ENCODE results near the gene CNNM1.

CNNM1 gene

GRCh38 chr10:99325281-99325680 lies 3.9 kb upstream of the CNNM1 start:
- DNase-seq: no peak
- TF ChIP-seq GATA1 (IDR thresholded peaks at IDR 0.05; ENCODE audit: low read depth, low read length): no peak
- TF ChIP-seq POLR2A (IDR thresholded peaks at IDR 0.05; ENCODE audit: low read length): no peak

DNA sequence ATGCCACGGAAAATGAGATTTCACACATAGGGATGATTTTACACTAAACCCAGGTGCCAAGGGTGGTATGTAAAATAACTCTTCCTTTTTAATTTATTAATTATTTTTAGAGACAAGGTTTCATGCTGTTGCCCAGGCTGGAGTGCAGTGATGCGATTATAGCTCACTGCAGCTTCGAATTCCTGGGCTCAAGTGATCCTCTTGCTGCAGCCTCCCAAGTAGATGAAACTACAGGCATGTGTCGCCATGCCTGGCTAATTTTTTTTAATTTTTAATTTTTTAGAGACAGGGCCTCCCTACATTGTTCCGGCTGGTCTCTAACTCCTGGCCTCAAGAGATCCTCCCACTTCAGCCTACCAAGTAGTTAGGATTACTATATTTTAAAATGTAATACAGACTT lies 2.3 kb upstream of the CNNM1 start:
- no peak for DNase-seq
- no peak for TF ChIP-seq POLR2A (IDR thresholded peaks at IDR 0.05; ENCODE audit: low read length)
- TF ChIP-seq GATA1 (IDR thresholded peaks at IDR 0.05; ENCODE audit: low read depth, low read length): no peak

DNA sequence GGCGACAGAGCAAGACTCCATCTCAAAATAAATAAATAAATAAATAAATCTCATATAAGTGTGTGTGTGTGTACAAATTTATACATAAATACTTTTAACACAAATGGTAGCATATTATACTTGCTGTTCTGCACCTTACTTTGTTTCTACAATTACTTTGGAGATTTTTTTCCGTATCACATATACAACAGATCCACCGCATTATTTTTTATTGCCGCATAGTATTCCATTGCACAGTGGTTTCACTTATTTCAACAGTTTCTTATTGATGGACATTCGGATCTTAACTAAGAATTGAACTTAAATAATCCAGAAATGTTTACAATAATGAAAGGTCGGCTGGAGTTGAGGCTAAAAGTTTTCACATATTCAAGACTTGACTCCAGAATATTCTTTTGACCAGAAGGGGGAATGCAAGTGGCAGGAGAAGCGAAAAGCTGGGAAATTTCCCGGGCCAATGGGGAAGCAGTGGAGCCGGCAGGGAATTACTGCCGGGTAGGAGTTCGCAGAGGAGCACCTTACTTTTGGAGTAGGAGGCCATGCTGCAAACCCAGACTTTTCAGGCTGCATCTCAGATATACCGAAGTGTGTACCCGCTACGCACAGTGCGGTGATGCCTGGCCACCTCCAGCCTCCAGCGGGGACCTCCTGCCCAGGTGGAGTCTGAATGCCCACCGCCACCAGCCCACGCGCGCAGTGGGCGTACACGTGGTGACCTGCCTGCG lies 415 bp upstream of the CNNM1 start:
- no peak for TF ChIP-seq GATA1 (IDR thresholded peaks at IDR 0.05; ENCODE audit: low read depth, low read length)
- TF ChIP-seq POLR2A (IDR thresholded peaks at IDR 0.05; ENCODE audit: low read length): no peak
- DNase-seq: peak in 1 of 2 experiments; percentile 3

DNA sequence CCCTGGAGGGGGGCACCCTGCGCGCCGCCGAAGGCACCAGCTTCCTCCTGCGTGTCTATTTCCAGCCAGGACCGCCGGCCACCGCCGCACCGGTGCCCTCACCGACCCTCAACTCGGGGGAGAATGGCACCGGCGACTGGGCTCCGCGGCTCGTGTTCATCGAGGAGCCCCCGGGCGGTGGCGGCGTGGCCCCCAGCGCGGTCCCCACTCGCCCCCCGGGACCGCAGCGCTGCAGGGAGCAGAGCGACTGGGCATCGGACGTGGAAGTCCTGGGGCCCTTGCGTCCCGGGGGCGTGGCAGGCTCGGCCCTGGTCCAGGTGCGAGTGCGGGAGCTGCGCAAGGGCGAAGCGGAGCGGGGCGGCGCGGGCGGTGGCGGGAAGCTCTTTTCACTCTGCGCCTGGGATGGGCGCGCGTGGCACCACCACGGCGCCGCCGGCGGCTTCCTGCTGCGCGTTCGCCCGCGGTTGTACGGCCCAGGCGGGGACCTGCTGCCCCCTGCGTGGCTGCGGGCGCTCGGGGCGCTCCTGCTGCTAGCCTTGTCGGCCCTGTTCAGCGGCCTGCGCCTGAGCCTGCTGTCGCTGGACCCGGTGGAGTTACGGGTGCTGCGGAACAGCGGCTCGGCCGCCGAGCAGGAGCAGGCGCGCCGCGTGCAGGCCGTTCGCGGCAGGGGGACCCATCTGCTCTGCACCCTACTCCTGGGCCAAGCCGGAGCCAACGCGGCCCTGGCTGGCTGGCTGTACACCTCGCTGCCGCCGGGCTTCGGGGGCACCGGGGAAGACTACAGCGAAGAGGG lies 594 bp downstream of the CNNM1 start:
- no peak for DNase-seq

GRCh38 chr10:99330347-99330924 lies 1.3 kb downstream of the CNNM1 start:
- peak; percentile 47 to 57 for DNase-seq
- no peak for TF ChIP-seq POLR2A (IDR thresholded peaks at IDR 0.05; ENCODE audit: low read length)
- TF ChIP-seq GATA1 (IDR thresholded peaks at IDR 0.05; ENCODE audit: low read depth, low read length): no peak

More for the DNA sequence above, 594 bp downstream of the CNNM1 start:
- no peak for TF ChIP-seq POLR2A (IDR thresholded peaks at IDR 0.05; ENCODE audit: low read length)
- TF ChIP-seq GATA1 (IDR thresholded peaks at IDR 0.05; ENCODE audit: low read depth, low read length): no peak

DNA sequence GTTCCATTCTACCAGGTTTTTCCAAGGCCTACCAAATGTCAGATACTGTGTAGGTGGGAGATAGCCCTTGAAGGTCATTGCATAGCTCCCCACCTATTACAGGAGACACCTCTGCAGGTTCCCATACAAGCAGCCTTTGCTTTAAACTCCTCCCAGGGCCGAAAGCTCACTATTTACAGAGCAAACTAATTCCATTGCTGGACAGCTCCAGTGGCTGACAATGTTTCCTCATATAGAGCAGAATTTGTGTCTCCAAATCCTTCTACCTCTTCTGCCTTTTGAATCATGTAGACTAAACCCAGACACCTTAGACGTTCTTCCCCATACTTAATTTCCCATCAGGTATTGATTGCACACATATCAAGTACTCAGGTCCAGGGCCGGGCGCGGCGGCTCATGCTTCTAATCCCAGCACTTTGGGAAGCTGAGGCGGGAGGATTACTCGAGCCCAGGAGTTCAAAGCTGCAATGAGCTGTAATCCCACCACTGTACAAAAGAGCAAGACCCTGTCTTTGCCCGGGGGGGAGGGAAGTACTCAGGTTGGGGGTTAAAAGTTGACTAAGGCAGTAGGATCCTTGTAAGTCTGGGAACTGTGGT lies 2.1 kb downstream of the CNNM1 start:
- DNase-seq: no peak
- TF ChIP-seq GATA1 (IDR thresholded peaks at IDR 0.05; ENCODE audit: low read depth, low read length): no peak
- TF ChIP-seq POLR2A (IDR thresholded peaks at IDR 0.05; ENCODE audit: low read length): no peak

- TF ChIP-seq GATA1 (IDR thresholded peaks at IDR 0.05; ENCODE audit: low read depth, low read length) (no peak), POLR2A (IDR thresholded peaks at IDR 0.05; ENCODE audit: low read length) (no peak)
- no peak for DNase-seq
Observed at GRCh38 chr10:99337311-99337811, 8.2 kb downstream of the CNNM1 start.

GRCh38 chr10:99337901-99338300 lies 8.7 kb downstream of the CNNM1 start:
- DNase-seq: no peak
- TF ChIP-seq POLR2A (IDR thresholded peaks at IDR 0.05; ENCODE audit: low read length) (no peak), GATA1 (IDR thresholded peaks at IDR 0.05; ENCODE audit: low read depth, low read length) (no peak)

GRCh38 chr10:99339077-99339476 lies 9.9 kb downstream of the CNNM1 start:
- DNase-seq: no peak
- TF ChIP-seq POLR2A (IDR thresholded peaks at IDR 0.05; ENCODE audit: low read length) (no peak), GATA1 (IDR thresholded peaks at IDR 0.05; ENCODE audit: low read depth, low read length) (no peak)

GRCh38 chr10:99339563-99340047 lies 10.4 kb downstream of the CNNM1 start:
- no peak for TF ChIP-seq POLR2A (IDR thresholded peaks at IDR 0.05; ENCODE audit: low read length)
- no peak for TF ChIP-seq GATA1 (IDR thresholded peaks at IDR 0.05; ENCODE audit: low read depth, low read length)
- no peak for DNase-seq

- DNase-seq: no peak
Observed at GRCh38 chr10:99340650-99341049, 11.5 kb downstream of the CNNM1 start.

GRCh38 chr10:99341248-99341647 lies 12.1 kb downstream of the CNNM1 start:
- TF ChIP-seq GATA1 (IDR thresholded peaks at IDR 0.05; ENCODE audit: low read depth, low read length) (no peak), POLR2A (IDR thresholded peaks at IDR 0.05; ENCODE audit: low read length) (no peak)
- DNase-seq: no peak

More at GRCh38 chr10:99340650-99341049, 11.5 kb downstream of the CNNM1 start:
- TF ChIP-seq GATA1 (IDR thresholded peaks at IDR 0.05; ENCODE audit: low read depth, low read length) (no peak), POLR2A (IDR thresholded peaks at IDR 0.05; ENCODE audit: low read length) (no peak)

DNA sequence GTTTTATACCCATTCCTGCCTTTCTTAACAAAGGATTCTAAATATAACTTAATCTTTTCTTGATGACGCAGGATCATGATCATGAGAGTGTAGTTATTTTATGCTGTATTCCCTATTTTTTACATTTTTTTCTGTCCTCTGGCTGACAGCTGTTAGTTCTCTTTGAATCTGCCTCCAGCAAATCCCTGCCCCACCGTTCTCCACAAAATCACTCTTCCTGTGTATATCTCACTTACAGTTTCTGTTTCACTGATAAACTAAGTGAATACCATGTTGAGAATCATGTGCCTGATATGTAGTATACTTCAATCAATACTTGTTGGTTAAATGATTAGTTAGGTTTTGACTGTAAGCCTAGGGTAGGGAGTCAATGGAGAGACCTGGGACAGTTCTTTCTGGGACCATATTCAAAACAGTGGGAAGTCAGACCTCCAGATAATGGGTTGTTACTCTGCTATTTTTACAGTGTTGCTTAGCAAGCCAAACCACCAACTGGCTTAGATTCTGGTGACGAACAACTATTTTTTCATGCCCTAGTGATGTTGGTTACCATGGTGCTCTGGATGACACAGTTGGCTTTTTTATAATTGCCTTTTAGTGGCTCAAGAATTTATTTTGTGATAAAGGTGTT lies 12.8 kb downstream of the CNNM1 start:
- no peak for TF ChIP-seq GATA1 (IDR thresholded peaks at IDR 0.05; ENCODE audit: low read depth, low read length)
- no peak for TF ChIP-seq POLR2A (IDR thresholded peaks at IDR 0.05; ENCODE audit: low read length)
- no peak for DNase-seq

Data from erythroblast (primary cell).